ENCODE results near the gene TP53I13.

The TP53I13 gene

DNA sequence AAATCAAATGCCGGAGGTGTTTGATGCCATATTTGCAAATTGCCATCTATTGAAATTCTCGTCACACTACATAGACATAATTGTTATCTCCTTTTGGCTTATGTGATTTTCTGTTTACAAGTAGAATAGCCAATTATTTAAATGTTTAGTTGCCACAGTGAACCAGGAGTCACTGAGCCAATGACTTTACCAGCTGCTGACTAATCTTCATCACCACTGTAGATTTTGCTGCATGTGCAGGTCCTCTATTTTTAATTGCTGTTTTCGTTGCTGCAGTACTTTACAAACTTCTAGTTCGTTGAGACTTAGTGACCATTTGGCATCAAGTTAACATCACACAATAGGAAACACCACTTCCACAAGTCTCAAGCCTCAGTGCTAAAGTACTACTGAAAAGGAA is 24.4 kb upstream of the TP53I13 start:
- Histone ChIP-seq H3K79me2 (ENCODE audit: low read length) (no peaks in the 10 kb centered on the region), H3K27ac (ENCODE audit: low read length) (no peak overlapping the region), H3K4me2 (ENCODE audit: low read length) (no peak overlapping the region), H3K27me3 (ENCODE audit: low read depth, low read length) (no peaks in the 10 kb centered on the region), H2AFZ (ENCODE audit: low read depth, low read length) (no peak overlapping the region), H3K9ac (ENCODE audit: low read length) (no peak overlapping the region), H3K4me1 (ENCODE audit: low read length) (peaks cover 3% of the 10 kb centered on the region), H4K20me1 (ENCODE audit: insufficient read depth, low read length) (no peaks in the 10 kb centered on the region), H3K9me3 (ENCODE audit: insufficient read depth, low read length) (no peaks in the 10 kb centered on the region), H3K36me3 (replicated peaks; ENCODE audit: low read depth, low read length) (peaks cover 20% of the 10 kb centered on the region), H3K4me3 (ENCODE audit: low read length) (no peak overlapping the region)
- TF ChIP-seq EZH2phosphoT487 (IDR thresholded peaks at IDR 0.05; ENCODE audit: low read depth): no peak
- no peak for TF ChIP-seq CTCF (IDR thresholded peaks at IDR 0.05; ENCODE audit: low read depth, low read length)

DNA sequence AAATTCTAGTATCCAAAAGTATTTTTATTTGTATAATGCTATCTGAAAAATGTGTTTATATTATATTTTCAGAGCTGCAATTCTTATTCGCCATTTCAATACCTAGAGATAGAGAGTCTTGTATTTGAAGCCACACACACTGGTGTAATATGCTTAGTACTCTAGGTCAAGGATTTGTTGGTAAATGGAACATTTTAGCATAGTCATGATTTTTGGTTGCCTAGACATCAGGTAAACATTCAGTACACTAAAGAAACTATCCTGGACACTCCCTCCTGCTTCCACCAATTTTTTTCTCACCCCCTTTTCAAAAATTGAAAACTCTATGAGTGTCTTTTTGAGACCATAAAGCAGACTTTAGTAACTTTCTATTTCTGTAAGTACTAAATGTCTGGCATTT is 22.4 kb upstream of the TP53I13 start:
- H3K27ac ChIP-seq (ENCODE audit: low read length): no peak overlapping the region
- H2AFZ ChIP-seq (ENCODE audit: low read depth, low read length): no peak overlapping the region
- H3K4me2 ChIP-seq (ENCODE audit: low read length): no peak overlapping the region
- H3K36me3 ChIP-seq (replicated peaks; ENCODE audit: low read depth, low read length): peaks cover 21% of the 10 kb centered on the region
- H3K4me3 ChIP-seq (ENCODE audit: low read length): no peak overlapping the region
- peaks cover 6% of the 10 kb centered on the region for H3K4me1 ChIP-seq (ENCODE audit: low read length)
- no peaks in the 10 kb centered on the region for H3K9me3 ChIP-seq (ENCODE audit: insufficient read depth, low read length)
- H3K9ac ChIP-seq (ENCODE audit: low read length): no peak overlapping the region
- no peaks in the 10 kb centered on the region; the same call in 1 of the 2 replicates for H4K20me1 ChIP-seq (ENCODE audit: insufficient read depth, low read length)
- H3K79me2 ChIP-seq (ENCODE audit: low read length): no peaks in the 10 kb centered on the region
- H3K27me3 ChIP-seq (ENCODE audit: low read depth, low read length): no peaks in the 10 kb centered on the region
- TF ChIP-seq CTCF (IDR thresholded peaks at IDR 0.05; ENCODE audit: low read depth, low read length) (no peak), EZH2phosphoT487 (IDR thresholded peaks at IDR 0.05; ENCODE audit: low read depth) (no peak)

GRCh38 chr17:29546830-29547229 is 21.7 kb upstream of the TP53I13 start:
- peaks cover 28% of the 10 kb centered on the region for H3K36me3 ChIP-seq (replicated peaks; ENCODE audit: low read depth, low read length)

More at GRCh38 chr17:29546830-29547229, 21.7 kb upstream of the TP53I13 start:
- no peak overlapping the region for H3K9ac ChIP-seq (ENCODE audit: low read length)
- no peaks in the 10 kb centered on the region; the same call in 1 of the 2 replicates for H4K20me1 ChIP-seq (ENCODE audit: insufficient read depth, low read length)
- H3K27ac ChIP-seq (ENCODE audit: low read length): no peak overlapping the region
- no peak overlapping the region for H2AFZ ChIP-seq (ENCODE audit: low read depth, low read length)
- no peaks in the 10 kb centered on the region for H3K79me2 ChIP-seq (ENCODE audit: low read length)
- peaks cover 6% of the 10 kb centered on the region for H3K4me1 ChIP-seq (ENCODE audit: low read length)
- no peaks in the 10 kb centered on the region for H3K27me3 ChIP-seq (ENCODE audit: low read depth, low read length)
- no peak overlapping the region for H3K4me2 ChIP-seq (ENCODE audit: low read length)
- TF ChIP-seq CTCF (IDR thresholded peaks at IDR 0.05; ENCODE audit: low read depth, low read length) (no peak), EZH2phosphoT487 (IDR thresholded peaks at IDR 0.05; ENCODE audit: low read depth) (no peak)
- H3K9me3 ChIP-seq (ENCODE audit: insufficient read depth, low read length): no peaks in the 10 kb centered on the region
- H3K4me3 ChIP-seq (ENCODE audit: low read length): no peak overlapping the region

Measured in OCI-LY3 (cell line).